IMR-90 (cell line): ENCODE measurements around the gene FOXO6. TPM values are rescaled to one million over a fixed set of nuclear protein-coding genes. Genes with fewer than 3 reads are reported as not detected.

Source experiments
- ATAC-seq: fragments of 200-7000 bp; cut with Tn5 transposase; 2 replicates; pipeline ENCODE4 v1.9.1; 2020; ENCODE audit warnings: low read depth, mild to moderate bottlenecking, moderate library complexity
- BruUV-seq: library from RNA; stranded (reverse); fragments of 400-500 nt; replicated peaks from 2 replicates; lab custom pipeline; 2021; lab: Mats Ljungman, UMichigan
- CTCF ChIA-PET: fragments of 300-600 bp; formaldehyde crosslinking; extraction: SDS; loops from one replicate; lab custom pipeline; 2021; ENCODE audit warnings: antibody characterized with exemption; lab: Yijun Ruan, JAX
- POLR2A ChIA-PET: fragments of 300-600 bp; sonication (Branson Sonifier 250); formaldehyde crosslinking; loops from one replicate; lab custom pipeline; 2022; ENCODE audit warnings: antibody characterized with exemption; ENCODE audit not compliant: unreplicated experiment; lab: Charles Lee
- DNase-seq: peaks from one replicate; pipeline ENCODE4 v3.0.0; 2013
- H2AFZ ChIP-seq: replicated peaks from 2 replicates; pipeline ENCODE3; 2013; ENCODE audit warnings: low read length, mild to moderate bottlenecking; ENCODE audit not compliant: poor library complexity
- H2AK5ac ChIP-seq: 2 replicates; pipeline ENCODE4 v1.6.1; 2013; ENCODE audit warnings: low read depth, low read length, inconsistent platforms
- H2AK9ac ChIP-seq: replicated peaks from 2 replicates; pipeline ENCODE3; 2013; ENCODE audit warnings: mild to moderate bottlenecking, low read depth, low read length, moderate library complexity; ENCODE audit not compliant: poor library complexity
- H2BK120ac ChIP-seq: 2 replicates; pipeline ENCODE4 v1.6.1; 2013; ENCODE audit warnings: low read depth, low read length, inconsistent platforms
- H2BK15ac ChIP-seq: 3 replicates; pipeline ENCODE4 v1.6.1; 2013; ENCODE audit warnings: low read depth, low read length, inconsistent platforms
- H2BK20ac ChIP-seq: 2 replicates; pipeline ENCODE4 v1.6.1; 2013; ENCODE audit warnings: low read depth, mild to moderate bottlenecking, inconsistent platforms, low read length, moderate library complexity
- H2BK5ac ChIP-seq: 2 replicates; pipeline ENCODE4 v1.6.1; 2013; ENCODE audit warnings: mild to moderate bottlenecking, low read depth, low read length, inconsistent platforms; ENCODE audit not compliant: poor library complexity, severe bottlenecking
- H3K14ac ChIP-seq: replicated peaks from 2 replicates; pipeline ENCODE4 v1.6.1; 2013; ENCODE audit warnings: low read depth, low read length, inconsistent platforms
- H3K18ac ChIP-seq: 2 replicates; pipeline ENCODE4 v1.6.1; 2013; ENCODE audit warnings: low read depth, low read length, control low read depth
- H3K23ac ChIP-seq: 2 replicates; pipeline ENCODE4 v1.6.1; 2013; ENCODE audit warnings: low read depth, low read length, inconsistent platforms
- H3K27ac ChIP-seq: 2 replicates; pipeline ENCODE4 v1.5.1; 2013; ENCODE audit warnings: mild to moderate bottlenecking, control low read depth, low read length; ENCODE audit not compliant: insufficient read depth
- H3K27me3 ChIP-seq: 2 replicates; pipeline ENCODE4 v1.6.1; 2013; ENCODE audit warnings: low read length; ENCODE audit not compliant: control insufficient read depth, insufficient read depth
- H3K36me3 ChIP-seq: 2 replicates; pipeline ENCODE4 v1.6.1; 2013; ENCODE audit warnings: low read length, mixed read lengths; ENCODE audit not compliant: control insufficient read depth, insufficient read depth
- H3K4ac ChIP-seq: 2 replicates; pipeline ENCODE4 v1.6.1; 2013; ENCODE audit warnings: low read depth, low read length, inconsistent platforms
- H3K4me1 ChIP-seq: 2 replicates; pipeline ENCODE4 v1.6.1; 2013; ENCODE audit warnings: low read length, mixed read lengths; ENCODE audit not compliant: control insufficient read depth, insufficient read depth
- H3K4me2 ChIP-seq: 2 replicates; pipeline ENCODE4 v1.6.1; 2013; ENCODE audit warnings: low read depth, mild to moderate bottlenecking, control low read depth, low read length, moderate library complexity
- H3K4me3 ChIP-seq: 2 replicates; pipeline ENCODE4 v1.5.1; 2013; ENCODE audit warnings: low read depth, mild to moderate bottlenecking, control low read depth, low read length, moderate library complexity; ENCODE audit not compliant: insufficient read depth
- H3K56ac ChIP-seq: 2 replicates; pipeline ENCODE4 v1.6.1; 2013; ENCODE audit warnings: low read length, inconsistent platforms; ENCODE audit not compliant: insufficient read depth; ENCODE audit errors: extremely low read depth
- H3K79me1 ChIP-seq, 2 experiments: 2 replicates each; pipeline ENCODE4 v1.6.1; 2013; ENCODE audit warnings: low read length in 2 of 2, inconsistent platforms in 1 of 2, low read depth in 1 of 2
- H3K9ac ChIP-seq: 2 replicates; pipeline ENCODE4 v1.6.1; 2013; ENCODE audit warnings: low read depth, low read length, control low read depth
- H3K9me1 ChIP-seq: 2 replicates; pipeline ENCODE4 v1.6.1; 2013; ENCODE audit warnings: low read length, inconsistent platforms; ENCODE audit not compliant: insufficient read depth
- H3K9me3 ChIP-seq: 2 replicates; pipeline ENCODE4 v1.6.1; 2013; ENCODE audit warnings: low read length; ENCODE audit not compliant: control insufficient read depth, insufficient read depth
- H4K20me1 ChIP-seq: 2 replicates; pipeline ENCODE4 v1.6.1; 2013; ENCODE audit warnings: low read length, inconsistent platforms; ENCODE audit not compliant: insufficient read depth
- H4K5ac ChIP-seq: 2 replicates; pipeline ENCODE4 v1.6.1; 2013; ENCODE audit warnings: mild to moderate bottlenecking, low read depth, low read length, control low read depth
- H4K8ac ChIP-seq, 2 experiments: 2 replicates each; pipeline ENCODE4 v1.6.1; 2013; ENCODE audit warnings: low read depth in 2 of 2, low read length in 2 of 2, control low read depth in 1 of 2, inconsistent platforms in 1 of 2
- H4K91ac ChIP-seq: 2 replicates; pipeline ENCODE4 v1.6.1; 2013; ENCODE audit warnings: low read depth, low read length, inconsistent platforms; ENCODE audit not compliant: insufficient read depth
- BHLHE40 ChIP-seq: fragments of 150-350 bp; IDR thresholded peaks from 2 replicates; pipeline ENCODE4 v1.6.1; 2016; ENCODE audit warnings: mild to moderate bottlenecking, low read depth, low read length
- CEBPB ChIP-seq: IDR thresholded peaks from 2 replicates; pipeline ENCODE4 v1.6.1; 2012; ENCODE audit warnings: low read depth, low read length, improper control_type of control experiment
- CHD1 ChIP-seq: IDR thresholded peaks from 2 replicates; pipeline ENCODE4 v1.6.1; 2012; ENCODE audit warnings: low read depth, low read length, improper control_type of control experiment
- CTCF ChIP-seq: conservative IDR thresholded peaks from 2 replicates; pipeline ENCODE4 v1.5.1; 2012; ENCODE audit warnings: mild to moderate bottlenecking, low read depth, low read length, improper control_type of control experiment
- FOS ChIP-seq: fragments of 150-350 bp; IDR thresholded peaks from 2 replicates; pipeline ENCODE4 v1.6.1; 2016; ENCODE audit warnings: low read depth, low read length
- MAFK ChIP-seq: IDR thresholded peaks from 2 replicates; pipeline ENCODE4 v1.6.1; 2012; ENCODE audit warnings: low read depth, low read length, improper control_type of control experiment
- MAZ ChIP-seq: IDR thresholded peaks from 2 replicates; pipeline ENCODE4 v1.6.1; 2012; ENCODE audit warnings: low read depth, mild to moderate bottlenecking, low read length, improper control_type of control experiment, moderate library complexity, borderline replicate concordance
- NFE2L2 ChIP-seq: fragments of 150-350 bp; IDR thresholded peaks from 2 replicates; pipeline ENCODE4 v1.6.1; 2016; ENCODE audit warnings: low read depth, mild to moderate bottlenecking, low read length
- POLR2A ChIP-seq: IDR thresholded peaks from 2 replicates; pipeline ENCODE4 v1.6.1; 2012; ENCODE audit warnings: mild to moderate bottlenecking, low read depth, low read length
- RAD21 ChIP-seq: IDR thresholded peaks from 2 replicates; pipeline ENCODE4 v1.6.1; 2012; ENCODE audit warnings: low read length, improper control_type of control experiment
- RCOR1 ChIP-seq: IDR thresholded peaks from 2 replicates; pipeline ENCODE4 v1.6.1; 2012; ENCODE audit warnings: mild to moderate bottlenecking, low read length, improper control_type of control experiment; ENCODE audit not compliant: insufficient replicate concordance
- RFX5 ChIP-seq: IDR thresholded peaks from 2 replicates; pipeline ENCODE4 v1.8.0; 2012; ENCODE audit warnings: low read depth, mild to moderate bottlenecking, low read length, moderate library complexity
- SMC3 ChIP-seq: fragments of 150-350 bp; IDR thresholded peaks from 2 replicates; pipeline ENCODE4 v1.6.1; 2016; ENCODE audit warnings: low read depth, mild to moderate bottlenecking, antibody characterized with exemption, low read length, moderate library complexity
- WGBS, 2 experiments: methylation state at CpG; one replicate each; pipeline versions ENCODE4 v1.1.5 to v1.1.7; 2013; ENCODE audit warnings: missing lambda C conversion rate in 2 of 2; ENCODE audit not compliant: insufficient read length in 1 of 2; ENCODE audit errors: extremely low coverage in 2 of 2; 5-methylcytosine and 5-hydroxymethylcytosine counted together
- dilution Hi-C: fragments of 300-500 bp; cut with HindIII; formaldehyde crosslinking; loops from one replicate; pipeline ENCODE4 v1.14.3; 2018; ENCODE audit warnings: low sequenced_read_pairs; ENCODE audit not compliant: unreplicated experiment
- in situ Hi-C: fragments of 300-500 bp; cut with MboI; formaldehyde crosslinking; loops from 3 replicates; pipeline ENCODE4 v1.14.3; 2019; ENCODE audit warnings: low sequenced_read_pairs, inconsistent platforms, mixed read lengths
- intact Hi-C: fragments of 100-400 bp; cut with micrococcal nuclease; formaldehyde crosslinking; loops from 2 replicates; pipeline ENCODE4 v1.10.0; 2022
- polyA plus RNA-seq, 3 experiments: library from polyadenylated mRNA; depleted of rRNA; stranded (reverse); fragments of >200 nt; gene quantifications; 2 replicates each; pipeline ENCODE4 v1.2.3, GENCODE V29; 2012; ENCODE audit warnings: low replicate concordance in 1 of 3
- total RNA-seq: library from RNA; depleted of rRNA; stranded (reverse); fragments of >200 nt; gene quantifications from 2 replicates; pipeline ENCODE4 v1.2.3, GENCODE V29; 2012
- TF ChIP-seq, protein P1 (sequence below): fragments of 150-350 bp; IDR thresholded peaks from 2 replicates; pipeline ENCODE4 v1.6.1; 2016; ENCODE audit warnings: low read depth, mild to moderate bottlenecking, low read length, moderate library complexity, borderline replicate concordance

Gene FOXO6
- total and polyA plus RNA-seq, 2 of the 4 experiments (the other 2 are of a cell fraction) = not detected

DNA sequence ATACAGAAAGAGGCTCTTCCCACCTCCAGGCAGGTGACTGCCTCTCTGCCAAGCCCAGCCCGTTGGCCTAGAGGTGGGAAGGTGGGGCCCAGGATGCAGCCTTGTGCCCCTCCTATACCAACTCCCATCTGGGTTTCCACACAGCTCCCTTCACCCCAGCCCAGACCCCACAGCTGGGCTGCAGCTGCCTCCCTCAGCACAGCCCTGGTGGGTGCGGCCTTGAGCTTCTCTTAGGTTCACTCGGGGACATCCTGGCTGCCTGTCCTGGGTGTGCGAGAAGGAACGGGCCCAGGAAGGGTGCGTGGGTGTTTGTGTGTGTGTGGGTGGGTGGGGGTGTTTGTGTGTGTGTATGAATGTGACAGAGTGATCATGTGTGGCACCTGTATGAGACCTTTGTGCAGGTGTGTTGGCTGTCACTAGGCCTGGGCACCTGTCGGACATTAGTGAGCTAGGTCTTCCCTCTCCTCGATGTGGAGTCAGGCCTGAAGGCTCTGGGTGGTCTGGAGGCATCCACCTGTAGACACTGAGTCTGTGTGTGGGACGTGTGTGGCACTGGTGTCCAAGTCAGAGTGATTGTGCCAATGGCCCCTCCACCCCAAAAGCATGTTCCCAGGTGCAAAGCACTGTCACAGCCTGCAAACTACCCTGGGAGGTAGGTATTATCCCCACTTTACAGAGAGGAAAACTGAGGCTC lies 30.7 kb downstream of the FOXO6 start:
- ChIA-PET CTCF (no interaction called here), POLR2A (no interaction called here)
- dilution Hi-C loops (no loop called here), intact Hi-C loops (no loop called here), in situ Hi-C loops (no loop called here)
- no peak overlapping the region for H4K5ac ChIP-seq
- H3K9me3 ChIP-seq = no peaks in the 10 kb centered on the region
- no peaks in the 10 kb centered on the region for H3K36me3 ChIP-seq
- no peak overlapping the region for H3K9ac ChIP-seq
- H3K56ac ChIP-seq = no peak overlapping the region
- ATAC-seq (no peak), DNase-seq (no peak)
- no peak overlapping the region for H3K18ac ChIP-seq
- H4K91ac ChIP-seq = no peak overlapping the region
- no peak overlapping the region for H2BK20ac ChIP-seq
- H3K4me1 ChIP-seq = peaks cover 2% of the 10 kb centered on the region; the same call in 1 of the 2 replicates
- H3K27me3 ChIP-seq = peaks cover 79% of the 10 kb centered on the region
- H3K4ac ChIP-seq = no peak overlapping the region
- no peaks in the 10 kb centered on the region for H3K79me1 ChIP-seq
- no peak overlapping the region for H2BK15ac ChIP-seq
- no peaks in the 10 kb centered on the region for H3K9me1 ChIP-seq
- no peak overlapping the region for H2BK5ac ChIP-seq
- H3K27ac ChIP-seq = no peak overlapping the region
- no peak overlapping the region for H2BK120ac ChIP-seq
- H2AK5ac ChIP-seq = no peak overlapping the region
- H4K20me1 ChIP-seq = no peaks in the 10 kb centered on the region; the same call in none of the 2 replicates
- no peak overlapping the region for H2AK9ac ChIP-seq
- no peak overlapping the region for H4K8ac ChIP-seq
- no peak overlapping the region for H3K4me2 ChIP-seq
- WGBS, 2 experiments = no CpG with 5 or more reads among the region's 9 CpGs
- TF ChIP-seq, protein P1, sequence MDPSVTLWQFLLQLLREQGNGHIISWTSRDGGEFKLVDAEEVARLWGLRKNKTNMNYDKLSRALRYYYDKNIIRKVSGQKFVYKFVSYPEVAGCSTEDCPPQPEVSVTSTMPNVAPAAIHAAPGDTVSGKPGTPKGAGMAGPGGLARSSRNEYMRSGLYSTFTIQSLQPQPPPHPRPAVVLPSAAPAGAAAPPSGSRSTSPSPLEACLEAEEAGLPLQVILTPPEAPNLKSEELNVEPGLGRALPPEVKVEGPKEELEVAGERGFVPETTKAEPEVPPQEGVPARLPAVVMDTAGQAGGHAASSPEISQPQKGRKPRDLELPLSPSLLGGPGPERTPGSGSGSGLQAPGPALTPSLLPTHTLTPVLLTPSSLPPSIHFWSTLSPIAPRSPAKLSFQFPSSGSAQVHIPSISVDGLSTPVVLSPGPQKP = no peak
- TF ChIP-seq POLR2A (no peak), CHD1 (no peak), FOS (no peak), MAZ (no peak), CEBPB (no peak), RCOR1 (no peak), MAFK (no peak), NFE2L2 (no peak), SMC3 (no peak), CTCF (no peak), RAD21 (no peak), RFX5 (no peak), BHLHE40 (no peak)
- no peak overlapping the region for H3K23ac ChIP-seq
- H3K14ac ChIP-seq = no peak overlapping the region
- H3K4me3 ChIP-seq = no peak overlapping the region
- BruUV-seq = no TSS peak
- peak overlapping the region; percentile 10 for H2AFZ ChIP-seq
